ENCODE data around the gene FHL2. TPM values are rescaled to one million over a fixed set of nuclear protein-coding genes. Genes with fewer than 3 reads are reported as not detected.

FHL2 gene
- total and polyA plus RNA-seq, 2 of the 13 experiments (the other 11 are each of a cell fraction or from before 2014, with no cell fraction given), result 1.9 to 74.8 TPM

GRCh38 chr2:105337122-105338019, 61.5 kb downstream of the FHL2 start, which contains the start of gene C2orf49 (continued):
- TF ChIP-seq E2F1 (CRISPR knock-in tag; IDR thresholded peaks at IDR 0.05) (no peak), ZNF44 (CRISPR knock-in tag; IDR thresholded peaks at IDR 0.05) (peak; percentile 96; the same call in 1 of the 2 replicates), MXD1 (CRISPR knock-in tag; IDR thresholded peaks at IDR 0.05) (peak; percentile 72; the same call in 1 of the 2 replicates), SMYD3 (CRISPR knock-in tag; IDR thresholded peaks at IDR 0.05) (peak; percentile 88; the same call in 1 of the 2 replicates), MAF1 (CRISPR knock-in tag; IDR thresholded peaks at IDR 0.05; ENCODE audit: borderline replicate concordance) (no peak), SP4 (CRISPR knock-in tag; IDR thresholded peaks at IDR 0.05) (peak; percentile 90), ZNF253 (CRISPR knock-in tag; IDR thresholded peaks at IDR 0.05; ENCODE audit: borderline replicate concordance) (no peak), ZNF670 (CRISPR knock-in tag; IDR thresholded peaks at IDR 0.05; ENCODE audit: borderline replicate concordance) (peak; percentile 66; the same call in 1 of the 2 replicates), ZNF264 (CRISPR knock-in tag; IDR thresholded peaks at IDR 0.05) (peak; percentile 20; the same call in 1 of the 2 replicates), SSRP1 (CRISPR knock-in tag; IDR thresholded peaks at IDR 0.05) (no peak), ATF3 (CRISPR knock-in tag; IDR thresholded peaks at IDR 0.05) (peak; percentile 56), FOXP1 (IDR thresholded peaks at IDR 0.05) (no peak), FOXP1 (CRISPR knock-in tag; IDR thresholded peaks at IDR 0.05) (peak; percentile 5; the same call in 1 of the 2 replicates), ATF4 (CRISPR knock-in tag; IDR thresholded peaks at IDR 0.05) (peak in 1 of 2 experiments; percentile 58; a peak in 2 of 4 replicates), ZNF10 (CRISPR knock-in tag; IDR thresholded peaks at IDR 0.05; ENCODE audit: borderline replicate concordance, low read depth) (no peak), ZSCAN21 (CRISPR knock-in tag; IDR thresholded peaks at IDR 0.05; ENCODE audit: borderline replicate concordance) (no peak), HNF4G (IDR thresholded peaks at IDR 0.05; ENCODE audit: borderline replicate concordance, low read depth, low read length) (0 out of 2 replicates have a peak, but pooled peaks have one; percentile 40), HNF4G (CRISPR knock-in tag; IDR thresholded peaks at IDR 0.05; ENCODE audit: borderline replicate concordance, low read depth) (no peak), ZNF879 (CRISPR knock-in tag; IDR thresholded peaks at IDR 0.05) (no peak), ZNF256 (CRISPR knock-in tag; conservative IDR thresholded peaks at IDR 0.05) (no peak), IRF9 (CRISPR knock-in tag; IDR thresholded peaks at IDR 0.05; ENCODE audit: borderline replicate concordance) (0 out of 2 replicates have a peak, but pooled peaks have one; percentile 33), ZNF362 (CRISPR knock-in tag; IDR thresholded peaks at IDR 0.05; ENCODE audit: borderline replicate concordance) (no peak), ZNF138 (CRISPR knock-in tag; IDR thresholded peaks at IDR 0.05; ENCODE audit: low read depth) (no peak), ZNF580 (CRISPR knock-in tag; IDR thresholded peaks at IDR 0.05; ENCODE audit: borderline replicate concordance, low read depth) (peak; percentile 62; the same call in 1 of the 2 replicates)

Measured in HepG2 (cell line).